HG03342 (cell line): Measurements from ENCODE around the gene ELN.
A peak's percentile ranks its signal among the peaks of the same experiment; 100 is the strongest.
"Not testable (repeated sequence)": the region's sequence is repeated elsewhere in the genome, so short reads cannot be mapped to it uniquely, and the experiment has no call there.

ENCODE experiments used
- ATAC-seq: cut with Tn5 transposase; IDR thresholded peaks from one replicate; pipeline ENCODE4 v1.9.1; 2021; ENCODE audit warnings: mild to moderate bottlenecking, moderate library complexity; ENCODE audit not compliant: unreplicated experiment

The ELN gene

DNA sequence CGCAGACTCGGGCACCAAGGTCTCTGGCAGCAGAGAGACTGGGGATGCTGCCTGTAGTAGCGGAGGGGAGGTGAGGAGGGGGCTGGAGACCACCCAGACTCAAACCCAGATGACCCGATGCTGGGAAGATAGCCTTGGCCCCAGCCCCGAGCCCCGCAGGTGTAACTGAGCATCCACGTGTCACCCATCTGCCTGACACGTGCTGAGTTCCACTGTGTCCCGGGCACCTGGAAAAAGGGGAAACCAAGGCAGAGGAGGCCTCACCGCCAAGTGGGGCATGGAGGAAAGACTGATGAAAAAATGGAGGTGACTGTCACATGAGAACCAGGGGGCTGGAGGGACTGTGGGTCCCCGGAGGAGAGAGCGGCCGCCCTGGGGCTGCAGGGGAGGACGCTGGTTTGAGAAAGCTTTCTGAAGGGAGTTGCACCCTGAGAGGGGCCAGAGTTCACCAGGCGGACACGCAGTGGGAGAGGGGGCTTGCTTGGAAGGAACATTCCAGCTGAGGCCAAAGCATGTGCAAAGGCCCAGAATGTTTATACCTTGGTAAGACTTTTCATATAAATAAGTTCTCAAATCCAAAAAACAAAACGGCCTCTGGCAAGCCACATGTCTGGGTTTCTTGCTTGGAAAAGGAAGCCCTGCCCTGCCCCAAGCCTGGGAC, 27.4 kb upstream of the ELN start:
- ATAC-seq, result no peak

DNA sequence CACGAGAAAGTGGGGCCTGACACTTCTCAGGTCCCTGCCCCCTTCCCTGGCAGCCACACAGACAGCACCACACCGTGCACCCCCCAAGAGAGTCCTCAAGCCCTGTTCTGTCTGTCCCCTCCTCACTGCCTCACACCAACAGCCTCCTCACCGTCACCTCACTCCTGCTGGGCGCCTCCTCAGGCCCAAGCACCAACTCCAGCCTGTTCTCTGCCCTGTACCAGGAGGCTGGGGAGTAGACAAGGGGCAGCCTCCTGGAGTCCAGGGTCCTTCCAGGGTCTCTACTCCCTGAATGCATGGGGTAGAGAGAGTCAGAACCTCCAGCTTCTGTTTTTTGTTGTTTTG, 26.9 kb upstream of the ELN start:
- ATAC-seq, result no peak

DNA sequence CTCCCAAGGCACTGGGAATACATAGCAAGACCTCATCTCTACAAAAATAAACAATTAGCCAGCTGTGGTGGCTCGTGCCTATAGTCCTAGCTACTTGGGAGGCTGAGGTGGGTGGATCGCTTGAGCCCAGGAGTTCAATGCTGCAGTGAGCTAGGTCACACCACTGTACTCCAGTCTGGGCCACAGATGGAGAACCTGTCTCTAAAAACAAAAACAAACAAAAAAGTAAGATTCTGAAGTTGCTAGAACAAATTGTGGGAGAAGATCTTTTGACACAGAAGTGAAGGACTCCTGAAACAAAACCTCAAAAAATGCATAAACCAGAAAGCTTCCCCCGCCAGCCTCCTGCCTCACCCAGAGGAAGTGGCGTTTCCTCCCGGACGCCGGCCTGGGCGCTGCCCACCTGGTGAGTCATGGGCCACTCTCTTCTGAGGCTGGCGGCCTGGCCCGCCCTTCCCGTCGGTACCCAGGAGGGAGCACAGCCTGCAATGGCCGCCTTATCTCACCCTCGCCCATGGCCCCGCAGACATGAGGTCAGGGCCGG, 25.4 kb upstream of the ELN start:
- ATAC-seq, result no peak

DNA sequence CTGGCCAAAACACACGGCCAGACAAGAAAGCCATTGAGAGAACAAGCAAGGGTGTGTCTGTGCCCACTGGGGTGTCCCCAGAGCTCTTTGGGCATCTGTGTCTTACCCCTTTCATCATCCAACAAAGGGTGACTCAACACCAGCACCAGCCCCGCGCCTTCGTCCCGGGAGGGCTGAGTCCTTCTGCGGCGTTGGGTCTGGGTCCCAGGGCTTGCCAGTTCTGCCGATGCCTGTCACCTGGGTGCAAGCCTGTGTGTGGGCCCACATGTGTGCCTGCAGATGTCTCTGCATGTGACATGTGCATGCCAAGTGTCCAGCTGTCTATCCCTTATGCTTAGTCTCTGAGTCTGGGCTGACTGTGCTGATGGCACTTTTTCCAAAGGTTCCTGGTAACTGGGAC, 24.4 kb upstream of the ELN start:
- ATAC-seq, result no peak

DNA sequence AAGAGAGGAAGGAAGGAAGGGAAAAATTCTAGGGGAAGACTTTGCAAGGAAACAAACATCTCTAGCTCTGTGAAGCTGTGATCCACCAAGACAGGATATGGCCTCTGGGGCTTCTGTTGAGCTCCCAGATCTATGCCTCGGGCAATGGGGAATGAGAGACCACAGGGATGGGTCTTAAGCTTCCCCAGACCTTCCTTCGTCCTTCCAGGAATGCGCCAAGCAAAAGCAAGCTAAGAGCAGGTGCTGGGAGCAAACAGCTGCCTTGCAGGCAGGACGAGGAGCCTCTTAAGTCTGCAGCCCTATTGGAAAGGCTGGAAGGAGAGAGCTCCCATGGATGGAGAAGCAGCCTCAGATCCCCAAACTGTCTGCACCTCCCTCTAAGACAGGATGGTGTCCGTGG, 21.9 kb upstream of the ELN start:
- no peak for ATAC-seq

DNA sequence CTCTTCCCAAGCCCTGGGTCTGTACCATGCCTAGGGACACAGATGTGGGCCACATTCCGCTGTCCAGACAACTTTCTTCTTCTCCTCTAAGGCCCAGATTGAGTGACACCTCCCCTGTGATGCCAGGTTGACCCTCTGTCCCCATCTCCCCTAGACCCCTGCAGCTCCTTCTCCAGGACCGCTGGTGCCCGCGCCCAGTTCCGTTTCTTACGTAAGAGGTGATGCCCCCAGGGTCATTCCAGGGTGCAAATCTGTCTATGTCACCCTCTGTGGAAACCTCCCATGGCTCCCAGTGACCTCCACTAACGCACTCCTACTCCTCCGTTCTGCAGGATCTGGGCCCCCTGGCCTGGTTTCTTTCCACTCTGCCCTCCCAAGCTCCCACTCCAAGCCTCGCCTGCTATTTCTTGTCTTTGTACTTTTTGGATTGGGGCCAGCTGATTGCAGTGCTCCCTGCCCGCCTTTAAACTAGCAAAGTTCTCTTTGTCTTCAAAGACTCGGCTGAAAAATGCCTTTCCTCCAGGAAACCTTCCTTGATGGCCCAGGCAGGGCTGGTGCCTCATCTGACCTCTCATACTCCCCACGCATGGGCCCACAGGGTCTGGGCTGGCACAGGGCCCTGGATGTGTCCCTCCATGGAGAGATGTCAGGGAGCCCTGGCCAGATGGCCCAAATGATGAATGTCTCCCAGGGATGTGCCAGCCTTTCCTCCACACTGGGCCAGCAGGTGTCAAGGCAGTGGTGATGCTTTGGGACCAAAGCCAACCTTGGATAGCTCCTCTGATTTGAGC, 21.3 kb upstream of the ELN start:
- no peak for ATAC-seq

DNA sequence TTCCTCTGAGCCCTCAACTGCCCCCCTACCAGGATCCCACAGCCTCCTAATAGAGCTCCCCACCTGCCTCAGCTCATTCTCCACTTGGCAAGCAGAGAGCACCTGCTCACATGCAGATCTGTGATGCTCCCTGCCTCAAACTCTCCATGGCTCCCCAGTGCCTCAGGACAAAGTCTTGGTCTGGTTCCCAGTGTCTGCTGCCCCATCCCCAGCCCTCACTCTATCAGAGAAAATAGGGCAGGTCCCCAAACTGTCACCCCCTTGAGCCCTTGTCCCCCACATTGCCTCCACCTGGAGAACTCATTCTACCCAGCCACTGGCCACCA, 20.8 kb upstream of the ELN start:
- no peak for ATAC-seq

DNA sequence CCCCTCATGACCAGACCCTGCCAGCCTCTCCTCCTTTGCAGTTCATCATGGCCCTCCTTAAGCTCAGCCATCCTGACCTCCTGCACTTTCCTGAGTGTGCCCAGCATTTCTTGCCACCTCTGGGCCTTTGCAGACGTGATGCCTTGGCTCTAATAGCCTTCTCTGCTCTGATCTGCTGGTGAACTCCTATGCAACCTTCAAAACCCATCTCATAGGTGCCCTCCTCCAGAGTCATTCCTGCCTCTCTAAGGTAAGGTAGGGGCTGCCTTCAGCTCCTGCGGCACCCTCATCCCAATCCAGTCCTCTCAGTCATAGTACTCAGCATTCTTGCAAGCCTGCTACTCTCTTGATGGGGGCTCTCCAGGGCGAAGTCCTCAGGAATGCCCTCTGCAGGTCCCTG, 19.3 kb upstream of the ELN start:
- no peak for ATAC-seq

DNA sequence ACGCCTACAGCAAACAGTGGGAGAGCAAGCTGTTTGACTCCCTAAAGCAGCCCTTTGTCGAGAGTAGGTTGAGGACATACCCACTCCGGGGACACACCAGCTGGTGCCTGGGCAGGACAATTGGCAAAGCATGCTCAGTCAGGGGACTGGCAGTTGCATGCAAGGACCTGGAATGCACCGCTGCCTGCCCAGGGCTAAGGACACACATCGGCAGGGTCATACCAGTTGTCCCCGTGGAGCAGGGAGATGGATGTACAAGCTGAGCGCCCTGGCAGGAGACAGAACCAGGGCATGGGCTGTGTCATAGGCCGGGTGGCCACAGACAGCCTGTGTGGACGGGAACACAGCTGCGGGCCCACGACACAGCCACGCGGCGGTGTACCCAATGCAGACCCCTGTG, 18.3 kb upstream of the ELN start:
- no peak for ATAC-seq

DNA sequence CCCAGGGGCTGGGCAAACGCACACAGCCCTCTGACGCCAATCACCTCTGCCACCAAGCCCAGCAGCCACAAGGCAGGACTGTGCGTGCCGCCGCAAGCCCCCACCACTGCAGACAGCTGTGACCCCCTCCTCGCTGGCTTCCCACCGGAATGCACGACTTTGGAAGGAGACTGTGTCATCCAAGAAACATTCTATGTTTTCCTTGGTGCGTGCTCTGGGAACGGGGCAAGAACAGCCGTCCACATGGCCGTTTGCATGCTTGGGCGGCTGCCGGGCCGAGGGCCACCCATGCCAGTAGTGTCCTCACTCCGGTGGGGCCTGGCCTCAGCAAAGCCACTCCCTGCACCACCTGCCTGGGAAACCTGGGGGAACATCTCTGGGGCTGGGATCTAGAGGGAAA, 17.6 kb upstream of the ELN start:
- ATAC-seq, result no peak

DNA sequence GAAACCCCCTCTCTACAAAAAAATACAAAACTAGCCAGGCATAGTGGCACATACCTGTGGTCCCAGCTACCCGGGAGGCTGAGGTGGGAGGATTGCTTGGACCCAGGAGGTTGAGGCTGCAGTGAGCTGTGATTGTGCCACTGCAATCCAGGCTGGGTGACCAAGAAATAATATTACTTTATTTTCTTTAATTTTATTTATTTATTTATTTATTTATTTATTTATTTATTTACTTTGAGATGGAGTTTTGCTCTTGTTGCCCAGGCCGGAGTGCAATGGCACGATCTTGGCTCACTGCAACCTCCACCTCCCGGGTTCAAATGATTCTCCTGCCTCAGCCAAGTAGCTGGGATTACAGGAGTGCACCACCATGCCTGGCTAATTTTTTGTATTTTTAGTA, 16.6 kb upstream of the ELN start:
- not testable (repeated sequence) for ATAC-seq

DNA sequence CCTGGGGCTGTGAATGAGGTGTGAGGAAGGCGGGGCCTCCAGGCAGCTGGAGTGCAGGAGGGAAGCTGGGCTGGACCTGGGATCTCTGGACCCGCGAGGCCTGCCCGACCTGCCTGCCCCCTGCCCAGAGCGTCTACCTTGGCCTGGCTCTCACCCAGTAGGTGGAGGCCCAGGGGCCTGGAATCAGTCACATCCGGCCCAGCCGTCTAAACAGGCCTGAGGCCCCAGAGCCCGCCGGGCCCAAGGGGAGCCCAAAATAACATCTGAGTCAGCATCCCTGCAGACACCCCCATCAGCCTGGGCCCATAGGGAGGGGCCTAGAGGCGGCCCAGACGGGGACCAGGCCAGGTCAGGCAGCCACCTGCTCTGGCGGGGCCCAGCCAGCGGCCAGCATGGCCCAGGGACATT, 15.1 kb upstream of the ELN start:
- ATAC-seq, result peak; percentile 99

DNA sequence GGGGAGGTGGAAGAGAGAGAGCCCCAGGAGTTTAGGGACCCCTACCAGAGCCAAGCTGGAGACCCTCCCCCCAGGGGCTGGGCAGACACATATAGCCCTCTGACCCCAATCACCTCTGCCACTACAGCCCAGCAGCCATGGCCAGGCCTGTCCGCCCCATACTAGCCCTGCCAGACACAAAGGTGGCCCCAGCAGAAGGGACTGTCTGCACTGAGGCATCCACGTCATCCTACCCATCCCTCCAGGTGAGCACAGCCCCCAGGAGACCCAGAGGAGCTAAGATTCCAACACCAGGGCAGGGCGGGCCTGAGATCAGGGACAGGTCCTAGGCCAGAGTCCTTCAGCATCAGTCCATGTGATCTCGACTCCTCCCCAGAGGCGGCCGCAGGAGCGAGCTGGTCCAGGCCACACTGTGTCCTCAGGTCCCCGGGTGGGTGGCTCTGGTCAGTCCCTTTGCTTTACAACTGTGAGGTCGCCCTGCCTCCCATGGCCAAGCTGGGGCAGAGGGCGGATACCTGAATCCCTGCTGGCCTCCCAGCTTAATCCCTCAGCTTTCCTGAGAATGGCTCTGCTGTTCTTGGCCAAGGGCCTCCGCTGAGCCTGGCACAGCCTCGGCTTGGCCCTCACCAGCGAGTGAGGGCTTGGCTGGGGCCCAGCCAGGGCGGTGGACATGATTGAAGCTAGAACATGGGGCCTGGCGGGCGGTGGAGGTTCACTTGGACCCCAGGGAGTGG, 14.3 kb upstream of the ELN start:
- ATAC-seq, result no peak

DNA sequence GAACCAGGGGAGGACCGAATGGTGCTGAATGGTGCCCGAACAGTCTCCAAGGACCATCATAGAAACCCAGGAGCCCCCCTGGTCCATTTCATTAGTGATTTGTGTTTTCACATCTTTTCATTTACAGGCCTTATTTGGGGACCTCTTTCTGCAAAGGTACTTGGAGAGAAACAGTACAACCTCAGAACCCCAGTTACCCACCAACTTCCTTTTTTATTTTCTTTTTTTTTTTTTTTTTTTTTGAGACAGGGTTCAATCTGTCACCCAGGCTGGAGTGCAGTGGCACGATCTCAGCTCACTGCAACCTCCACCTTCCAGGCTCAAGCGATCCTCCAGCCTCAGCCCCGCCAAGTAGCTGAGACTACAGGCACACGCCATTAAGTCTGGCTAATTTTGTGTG, 13.0 kb upstream of the ELN start:
- no peak for ATAC-seq

DNA sequence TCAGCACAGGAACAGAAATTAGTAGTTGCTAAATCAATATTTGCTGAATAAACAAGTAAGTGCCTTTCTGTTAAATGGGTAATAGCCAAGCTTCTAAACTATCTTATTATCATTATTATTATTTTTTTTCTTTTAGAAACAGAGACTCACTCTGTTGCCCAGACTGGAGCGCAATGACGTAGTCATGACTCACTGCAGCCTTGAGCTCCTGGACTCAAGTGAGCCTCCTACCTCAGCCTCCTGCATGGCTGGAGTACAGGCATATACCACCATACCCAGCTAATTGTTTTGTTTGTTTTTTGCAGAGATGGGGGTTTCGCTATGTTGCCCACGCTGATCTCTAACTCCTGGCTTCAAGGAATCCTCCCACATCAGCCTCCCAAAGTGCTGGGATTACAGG, 12.3 kb upstream of the ELN start:
- no peak for ATAC-seq

DNA sequence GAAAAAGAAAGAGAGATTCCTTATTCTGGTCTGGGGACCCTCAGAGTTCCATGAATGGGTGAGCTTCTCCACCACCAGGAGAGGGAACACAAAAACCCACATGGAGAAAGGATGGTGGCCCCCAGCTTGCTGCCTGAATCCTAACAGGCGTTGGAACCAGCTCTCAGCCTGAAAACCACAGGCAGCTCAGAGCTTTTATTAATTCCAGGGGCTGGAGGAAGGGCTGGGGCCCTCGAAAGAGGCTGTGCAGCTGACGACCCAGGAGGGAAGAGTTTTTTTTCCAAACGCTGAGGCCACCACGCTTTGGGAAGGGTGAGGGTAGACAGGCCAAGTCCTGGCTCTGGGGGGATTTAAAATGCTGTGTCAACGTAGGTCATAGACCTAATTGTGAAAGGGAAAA, 10.8 kb upstream of the ELN start:
- ATAC-seq, result no peak

DNA sequence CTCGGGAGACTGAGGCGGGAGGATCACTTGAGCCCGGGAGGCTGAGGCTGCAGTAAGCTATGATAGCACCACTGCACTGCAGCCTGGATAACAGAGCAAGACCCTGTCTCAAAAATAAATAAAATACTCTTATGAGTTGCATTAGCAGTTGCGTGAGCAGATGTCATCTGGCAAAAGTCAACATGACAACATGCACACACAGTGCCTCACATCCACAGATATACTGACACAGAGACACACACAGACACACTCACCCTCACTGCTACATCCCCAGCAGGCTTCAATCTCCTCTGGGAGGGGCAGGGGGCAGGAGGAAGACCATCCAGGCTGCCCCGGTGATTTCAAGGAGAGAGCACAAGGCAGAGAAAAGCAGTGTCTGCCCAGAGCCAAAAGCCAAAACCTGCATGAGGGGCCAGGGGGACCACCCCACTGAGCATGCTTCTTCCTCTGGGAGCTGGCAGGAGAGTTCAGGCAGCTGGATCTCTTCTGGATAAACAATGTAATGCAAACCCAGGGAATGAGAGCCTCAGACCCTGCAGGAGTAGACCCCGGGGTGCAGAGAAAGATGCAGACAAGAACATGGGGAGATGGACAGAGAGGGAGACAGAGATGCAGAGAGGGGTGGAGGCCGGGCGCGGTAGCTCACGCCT, 9.6 kb upstream of the ELN start:
- ATAC-seq, result no peak

DNA sequence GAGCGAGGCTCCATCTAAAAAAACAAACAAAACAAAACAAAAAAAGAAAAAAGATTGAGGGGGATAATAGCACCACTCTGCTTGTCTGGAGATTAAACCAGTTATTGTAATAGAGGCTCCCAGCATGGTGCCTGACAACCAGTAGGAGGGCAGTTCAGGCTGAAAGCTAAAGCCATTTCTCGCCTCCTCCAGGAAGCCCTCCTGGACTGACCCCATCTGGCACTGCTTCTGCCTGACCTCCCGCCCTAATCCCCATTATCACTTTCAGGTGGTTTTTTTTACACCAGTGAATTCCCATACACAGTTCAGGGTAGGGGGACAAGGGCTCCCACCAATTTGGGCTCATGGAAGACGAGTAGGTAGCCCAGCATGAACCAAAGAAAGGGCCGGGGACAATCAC, 8.8 kb upstream of the ELN start:
- ATAC-seq, result no peak

DNA sequence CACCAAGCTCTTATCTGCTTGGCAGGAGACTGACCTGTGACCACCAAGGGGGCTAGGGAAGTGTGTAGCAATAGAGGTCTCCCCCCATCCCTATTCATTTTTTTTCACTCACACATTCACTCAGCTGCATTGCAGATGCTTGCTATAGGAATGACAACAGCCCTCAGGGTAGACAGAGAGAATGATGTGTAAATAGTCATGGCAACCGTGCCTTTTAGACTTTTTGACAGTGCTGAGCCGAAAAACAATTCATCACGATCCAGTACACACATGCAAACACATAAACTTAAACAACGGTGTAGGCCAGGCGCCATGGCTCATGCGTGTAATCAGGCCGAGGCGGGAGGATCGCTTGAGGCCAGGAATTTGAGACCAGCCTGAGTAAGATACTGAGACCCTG, 7.6 kb upstream of the ELN start:
- no peak for ATAC-seq

DNA sequence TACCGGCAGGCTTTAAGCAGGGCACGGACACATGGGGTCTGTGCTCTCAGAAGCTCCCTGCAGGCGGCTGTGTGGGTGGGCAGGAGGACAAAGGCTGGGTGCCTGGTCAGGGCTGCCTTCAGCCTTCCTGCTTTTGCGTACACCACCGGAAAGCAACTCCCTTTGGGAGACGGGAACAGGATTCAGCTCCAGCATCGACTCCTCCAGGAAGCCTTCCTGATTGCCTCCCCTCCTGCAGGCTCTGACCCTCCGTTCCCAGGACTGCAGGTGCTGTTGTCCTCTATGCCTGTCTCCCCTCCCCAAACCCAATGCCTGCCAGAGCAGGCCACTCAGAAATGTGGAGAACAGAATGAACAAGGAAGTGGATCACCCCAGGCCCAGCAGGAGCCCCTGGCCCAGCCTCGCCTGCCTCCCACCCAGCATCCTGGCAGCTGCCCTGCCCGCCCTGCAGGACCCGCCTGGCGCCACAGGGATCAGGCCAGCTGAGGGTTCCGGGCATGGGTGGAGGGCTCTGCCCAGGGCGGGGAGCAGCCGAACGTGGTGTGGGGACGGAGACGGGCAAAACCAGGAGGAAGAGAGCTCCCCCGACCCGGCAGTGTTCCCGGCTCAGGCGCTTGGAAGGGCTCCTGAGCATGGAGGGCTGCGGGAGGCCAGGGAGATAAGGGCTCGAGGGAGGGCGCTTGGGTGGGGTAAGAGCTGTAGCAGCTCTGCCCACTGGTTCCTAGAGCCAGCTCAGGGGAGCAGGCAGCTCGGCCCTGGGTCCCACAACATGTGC, 6.2 kb upstream of the ELN start:
- no peak for ATAC-seq

DNA sequence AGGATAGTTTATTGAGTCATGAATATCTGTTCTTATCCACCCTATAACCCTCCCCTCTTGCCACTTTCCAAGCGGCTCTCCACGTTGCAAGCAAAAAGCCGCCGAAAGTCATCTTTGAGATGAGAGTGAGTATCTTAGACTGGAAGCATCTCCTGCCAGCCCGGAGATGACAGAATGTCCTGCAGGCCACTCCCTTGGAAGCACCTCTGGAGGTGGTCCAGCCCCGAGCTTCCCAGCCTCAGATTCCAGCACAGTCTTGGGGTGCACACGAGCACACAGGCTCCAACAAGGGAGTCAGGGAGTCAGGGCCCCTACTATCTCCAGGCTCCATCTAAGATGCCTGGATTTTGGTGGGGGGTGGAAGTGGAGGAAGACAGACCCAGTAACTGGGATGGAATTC, 5.5 kb upstream of the ELN start:
- no peak for ATAC-seq
